NCI-H82 treated with DMSO at 0.1 percent for 48 hours (cell line): ENCODE measurements around the gene SLIT3.

ENCODE experiments used
- DNase-seq: peaks from one replicate; lab custom pipeline; 2025; ENCODE audit not compliant: unreplicated experiment; lab: John Stamatoyannopoulos, UW

The SLIT3 gene

DNA sequence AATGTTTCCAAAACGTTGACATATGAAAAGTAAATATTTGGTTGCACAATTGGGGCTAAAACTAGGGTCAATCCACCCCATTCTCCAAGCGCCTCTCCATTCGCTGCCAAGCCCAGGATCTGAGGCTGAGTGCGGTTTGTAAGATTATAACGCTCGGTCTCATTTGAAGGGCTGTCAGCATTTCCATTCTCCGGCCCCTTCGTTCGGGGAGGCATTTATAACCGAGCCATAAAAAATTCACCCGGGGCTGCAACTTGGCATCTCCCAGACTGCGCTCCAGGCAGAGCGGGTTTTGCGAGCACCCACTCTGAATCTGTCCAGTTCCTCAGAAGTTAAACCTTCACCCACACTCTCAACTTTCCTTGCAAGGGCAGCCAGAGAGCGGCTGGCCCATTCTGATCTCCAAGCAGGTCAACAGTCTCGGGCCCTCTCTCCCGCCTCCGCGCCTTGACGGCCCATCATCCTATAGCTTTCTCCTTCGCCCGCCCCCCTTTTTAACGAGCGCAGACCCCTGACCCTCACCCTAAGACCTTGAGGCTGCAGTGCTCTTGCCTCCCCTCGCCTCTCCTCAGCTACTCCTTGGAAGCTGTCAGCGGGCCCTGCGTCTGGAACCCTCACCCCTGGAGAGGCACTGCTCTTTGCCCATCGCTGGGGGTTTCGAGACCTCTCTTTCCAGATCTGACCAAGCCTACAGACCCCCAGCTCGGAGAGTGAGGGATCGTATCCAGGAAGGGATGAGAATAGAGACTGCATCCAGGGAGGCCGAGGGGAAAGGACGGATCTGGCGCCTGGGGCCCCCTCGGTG lies 1.1 kb downstream of the SLIT3 start:
- no peak for DNase-seq

DNA sequence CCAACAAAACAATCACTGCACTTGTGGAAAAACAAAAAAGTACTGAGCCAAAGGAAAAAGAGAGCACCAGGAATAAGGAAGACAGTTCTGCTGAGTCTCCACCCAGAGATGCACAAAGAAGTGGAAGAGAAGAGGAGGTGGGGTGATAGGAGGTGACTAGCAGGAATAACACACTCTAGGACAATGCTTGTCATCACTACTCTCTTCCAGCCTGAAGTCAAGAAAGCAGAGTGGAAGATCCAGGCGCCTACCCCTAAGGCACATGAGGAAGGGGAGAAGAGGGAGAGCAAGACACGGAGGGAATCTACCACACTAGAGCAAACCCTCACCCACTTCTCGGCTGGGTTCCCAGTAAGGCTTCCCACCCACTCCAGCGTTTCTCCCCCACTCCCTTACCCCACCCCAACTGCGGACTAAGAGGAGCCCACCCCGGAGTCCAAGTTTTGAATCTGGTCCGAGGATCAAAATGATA lies 1.7 kb downstream of the SLIT3 start:
- no peak for DNase-seq

DNA sequence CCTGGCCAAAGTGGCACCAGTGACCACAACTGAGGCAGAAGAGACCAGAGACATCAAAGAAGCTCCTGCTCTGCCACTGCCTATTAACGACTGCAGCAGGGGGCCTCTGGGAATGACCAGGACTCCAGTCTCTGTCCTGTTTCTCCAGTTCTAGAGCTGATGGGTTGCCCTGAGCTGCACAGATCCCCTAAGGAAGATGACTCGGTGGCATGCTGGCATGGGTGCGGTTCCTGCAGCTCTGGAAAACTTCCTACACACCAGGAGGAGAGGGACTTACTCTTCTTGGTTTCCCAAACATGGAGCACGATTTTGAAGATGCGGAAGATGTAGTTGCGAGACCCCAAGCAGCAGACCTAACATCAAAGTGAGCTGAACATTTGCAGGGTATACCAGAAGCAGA lies 2.7 kb downstream of the SLIT3 start:
- DNase-seq, result no peak

DNA sequence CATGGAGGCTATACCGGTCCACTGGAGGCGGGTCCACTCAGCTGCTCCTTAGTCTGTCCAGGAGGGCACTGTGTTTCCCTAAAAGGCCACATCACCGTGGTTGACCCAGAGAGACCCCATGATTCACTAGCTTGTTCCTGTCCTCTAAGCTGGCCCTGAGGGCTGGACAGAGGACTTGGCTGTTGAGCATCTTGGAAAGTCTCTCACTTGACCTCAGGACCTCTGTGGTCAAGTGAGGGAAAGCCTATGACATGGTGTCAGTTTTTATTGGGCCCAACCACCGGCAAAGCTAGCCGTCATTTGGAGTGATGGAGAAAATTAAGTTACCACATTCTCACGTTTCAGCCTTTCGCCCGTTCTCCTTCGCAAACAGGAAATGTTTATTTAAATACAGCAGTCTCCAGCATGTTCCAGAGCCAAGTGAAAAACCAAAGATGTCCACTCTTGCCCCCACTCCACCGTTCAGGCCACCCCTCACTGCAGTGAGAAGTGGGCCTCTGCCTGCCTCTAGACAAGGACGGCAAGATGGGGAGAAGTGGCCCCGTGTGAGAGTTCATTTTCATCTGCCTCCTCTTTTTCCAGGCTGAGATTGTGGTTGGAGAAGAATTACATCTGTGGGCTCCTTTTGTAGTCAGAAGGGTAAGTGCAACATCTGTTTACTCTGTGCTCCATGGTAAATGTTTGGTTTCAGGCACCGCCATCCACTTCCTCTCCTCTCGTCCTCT lies 4.4 kb downstream of the SLIT3 start:
- DNase-seq, result no peak

DNA sequence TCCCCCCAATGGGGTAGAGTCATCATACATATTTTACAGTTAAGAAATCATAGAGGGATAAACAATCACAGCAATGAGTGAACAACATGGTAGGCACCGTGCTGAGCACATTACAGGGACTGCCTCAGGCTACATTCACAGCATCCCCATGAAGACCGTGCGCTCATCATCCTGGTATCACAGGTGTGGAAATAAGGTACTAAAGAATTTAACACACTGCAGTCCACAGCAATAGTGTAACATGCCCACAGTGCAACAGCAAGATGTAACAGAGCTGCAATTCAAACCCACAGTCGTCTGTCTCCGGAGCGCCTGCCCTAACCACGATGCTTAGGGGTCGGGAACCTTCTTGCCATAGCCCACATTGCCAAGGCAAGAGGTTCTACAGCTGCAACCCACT lies 5.6 kb downstream of the SLIT3 start:
- no peak for DNase-seq

DNA sequence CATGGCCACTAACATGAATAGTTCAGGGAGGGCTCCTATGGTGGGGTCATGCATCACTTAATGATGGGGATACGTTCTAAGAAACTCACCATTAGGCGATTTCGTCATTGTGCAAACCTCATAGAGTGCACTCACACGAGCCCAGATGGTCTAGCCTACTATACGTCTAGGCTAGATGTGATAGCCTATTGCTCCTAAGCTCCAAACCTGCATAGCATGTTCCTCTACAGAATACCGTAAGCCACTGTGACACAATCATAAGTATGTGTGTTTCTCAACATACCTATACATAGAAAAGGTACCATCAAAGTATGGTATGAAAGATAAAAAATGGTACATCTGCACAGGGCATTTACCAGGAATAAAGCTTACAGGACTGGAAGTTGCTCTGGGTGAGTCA lies 6.3 kb downstream of the SLIT3 start:
- no peak for DNase-seq

DNA sequence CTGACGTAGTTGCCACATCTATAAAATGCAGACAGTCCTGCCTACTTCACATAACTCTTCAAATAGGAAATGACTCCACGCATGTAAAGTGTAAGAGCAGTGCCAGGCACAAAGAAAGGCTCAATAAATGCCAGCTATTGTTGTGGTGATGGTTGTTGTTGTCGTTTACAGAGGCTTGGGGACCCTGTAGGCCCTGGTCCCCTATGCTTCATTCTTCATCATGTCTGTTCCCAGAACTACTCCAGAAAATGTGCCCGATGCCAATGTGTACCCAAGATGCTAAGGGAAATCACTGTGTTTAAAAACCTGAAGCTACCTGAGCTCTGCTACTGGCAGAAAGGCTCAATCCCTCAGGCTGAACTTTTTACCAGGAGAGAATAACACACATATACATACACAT lies 9.1 kb downstream of the SLIT3 start:
- DNase-seq, result no peak

DNA sequence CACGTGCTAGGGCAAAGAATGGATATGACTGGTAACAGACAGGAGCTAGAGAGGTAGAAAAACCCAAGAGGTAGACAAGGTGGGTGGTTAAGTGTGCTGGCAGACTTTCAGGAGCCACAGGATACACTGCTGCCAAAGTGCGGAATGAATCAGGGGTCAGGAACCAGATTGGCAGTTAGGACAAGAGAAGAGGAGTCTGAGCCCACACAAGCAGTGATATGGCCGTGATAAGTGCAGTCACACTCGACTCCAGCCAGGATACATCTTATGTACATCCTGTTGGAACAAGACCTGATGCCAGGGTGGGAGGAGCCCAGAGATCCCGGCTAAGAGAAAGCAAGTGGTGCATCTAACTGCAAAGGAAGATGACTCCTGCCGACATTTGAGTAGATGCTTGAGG lies 10.0 kb downstream of the SLIT3 start:
- no peak for DNase-seq

DNA sequence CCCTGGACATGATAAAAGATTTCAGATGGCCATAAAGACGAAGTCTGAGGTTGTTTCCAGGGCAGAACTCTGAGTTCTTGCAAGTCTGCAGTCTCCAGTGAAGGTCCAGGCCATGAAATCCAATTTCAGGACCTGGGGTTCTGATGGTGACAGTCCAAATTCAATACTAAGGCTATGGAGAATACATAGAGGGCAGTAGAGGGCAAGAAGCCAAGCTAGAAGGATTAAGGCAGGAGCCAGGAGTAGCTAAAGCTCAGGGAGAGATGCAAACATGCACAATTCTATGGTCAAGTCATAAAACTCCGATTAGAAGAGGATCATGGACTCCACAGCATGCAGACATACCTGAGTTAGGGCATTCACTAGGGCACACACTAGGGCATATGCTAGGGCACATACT lies 11.4 kb downstream of the SLIT3 start:
- DNase-seq, result no peak

DNA sequence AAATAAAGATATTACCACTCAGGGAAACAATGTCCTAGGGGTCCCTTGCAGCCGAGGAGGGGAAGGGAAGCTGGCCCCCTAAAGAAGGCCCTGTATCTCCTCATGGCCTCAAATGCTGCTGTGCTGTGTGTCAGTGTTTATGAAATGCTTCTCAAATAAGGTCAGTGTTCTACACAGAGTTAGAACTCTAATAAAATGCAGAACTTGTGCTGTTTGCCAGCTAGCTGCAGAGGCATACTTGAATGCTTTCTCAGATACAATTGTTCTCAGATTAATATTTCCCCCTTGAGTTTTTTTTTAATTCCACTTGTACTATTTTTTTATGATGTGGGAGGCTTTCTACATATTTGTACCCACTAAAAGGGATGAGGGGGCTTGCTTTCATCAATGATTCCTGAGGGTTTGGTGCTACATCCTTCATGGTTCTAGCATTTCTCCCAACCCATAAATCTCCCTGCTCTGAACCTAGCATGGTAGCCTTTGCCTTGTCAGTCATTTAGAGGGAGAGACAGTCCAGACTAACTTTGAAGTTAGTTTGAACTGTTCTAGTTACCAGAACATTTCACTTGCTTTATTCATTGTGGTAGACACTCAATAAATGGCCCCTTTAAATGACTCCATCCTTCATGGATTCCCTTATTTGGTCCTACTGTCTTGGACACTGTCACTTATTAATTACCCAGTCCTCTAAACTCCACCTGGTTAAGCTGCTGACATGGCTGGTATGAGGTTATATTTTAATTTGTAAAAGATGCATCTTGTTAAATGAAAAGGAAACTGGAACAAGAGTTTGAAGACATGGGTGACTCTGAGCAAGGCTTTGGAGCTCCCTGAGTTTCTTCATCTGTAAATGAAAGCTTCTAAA lies 12.6 kb downstream of the SLIT3 start:
- no peak for DNase-seq

DNA sequence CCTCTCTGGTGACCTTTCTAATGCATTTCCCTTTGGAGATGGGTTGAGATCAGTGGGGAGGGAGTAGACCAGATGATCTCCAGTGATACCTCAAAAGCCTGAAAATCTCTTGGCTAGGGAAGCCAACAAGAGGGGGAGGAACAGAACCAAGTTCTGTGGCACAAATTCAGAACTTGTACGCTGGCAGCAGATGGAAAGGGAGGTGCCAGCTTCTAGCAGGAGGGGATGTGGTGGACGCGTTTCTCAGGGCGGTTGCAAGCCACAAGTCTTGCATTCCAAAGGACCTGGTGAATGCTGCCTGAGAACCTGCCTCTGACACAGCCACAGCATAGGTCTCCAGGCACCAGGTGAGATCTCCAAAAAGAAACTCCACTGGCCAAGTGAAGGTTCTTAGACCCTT lies 13.4 kb downstream of the SLIT3 start:
- DNase-seq, result no peak

DNA sequence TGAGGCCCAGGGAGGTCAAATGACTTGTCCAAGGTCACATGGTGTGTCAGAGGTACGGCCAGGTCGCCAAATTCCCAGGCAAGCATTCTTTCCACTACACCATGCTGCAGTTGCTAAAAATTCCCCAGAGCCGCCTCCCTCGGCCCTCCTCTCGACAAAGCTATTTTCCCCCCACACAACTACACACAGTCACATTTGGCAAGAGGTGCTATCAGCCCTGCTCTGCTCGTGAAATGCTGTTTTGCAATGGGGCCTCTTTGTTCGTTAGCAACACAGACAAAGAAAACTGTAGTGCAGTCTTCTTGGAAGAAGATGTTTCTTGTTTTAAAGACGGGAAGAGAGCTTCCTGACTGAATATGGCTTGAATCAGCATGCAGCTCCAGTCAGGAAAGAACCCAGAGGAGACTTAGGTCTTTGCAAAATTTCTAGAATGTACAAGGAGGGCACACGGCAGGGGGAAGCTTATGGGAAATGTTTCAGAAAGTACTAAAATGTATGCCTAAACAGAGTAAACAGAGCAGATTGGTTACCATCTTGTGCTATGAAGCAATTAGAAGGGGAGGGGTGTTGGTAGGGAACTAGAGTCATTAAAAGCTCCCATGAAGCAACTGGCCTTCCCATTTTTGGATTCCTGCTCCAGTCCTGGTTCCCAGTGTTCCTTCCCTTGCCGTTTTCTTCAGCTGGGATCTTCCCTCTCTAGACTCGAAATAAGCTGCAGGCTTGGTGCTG lies 14.2 kb downstream of the SLIT3 start:
- no peak for DNase-seq

DNA sequence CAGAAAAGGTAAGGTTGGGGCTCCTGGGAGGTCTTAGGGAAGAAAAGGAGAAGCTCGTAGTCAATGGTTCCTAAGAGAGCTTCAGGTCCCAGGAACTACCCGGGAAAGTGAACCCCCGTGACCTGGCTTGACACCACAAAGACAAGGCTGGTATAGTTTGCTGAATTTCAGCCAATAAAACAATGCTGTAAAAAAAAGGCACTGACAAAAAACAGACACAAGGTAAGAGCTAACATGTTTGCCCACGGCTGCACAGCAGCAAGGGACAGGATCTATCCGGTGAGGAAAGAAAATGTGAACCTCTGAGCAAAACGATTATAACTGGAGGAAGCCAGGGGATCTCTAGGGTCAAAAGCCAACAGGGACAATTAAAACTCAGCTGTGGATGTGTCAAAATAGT lies 17.1 kb downstream of the SLIT3 start:
- no peak for DNase-seq

DNA sequence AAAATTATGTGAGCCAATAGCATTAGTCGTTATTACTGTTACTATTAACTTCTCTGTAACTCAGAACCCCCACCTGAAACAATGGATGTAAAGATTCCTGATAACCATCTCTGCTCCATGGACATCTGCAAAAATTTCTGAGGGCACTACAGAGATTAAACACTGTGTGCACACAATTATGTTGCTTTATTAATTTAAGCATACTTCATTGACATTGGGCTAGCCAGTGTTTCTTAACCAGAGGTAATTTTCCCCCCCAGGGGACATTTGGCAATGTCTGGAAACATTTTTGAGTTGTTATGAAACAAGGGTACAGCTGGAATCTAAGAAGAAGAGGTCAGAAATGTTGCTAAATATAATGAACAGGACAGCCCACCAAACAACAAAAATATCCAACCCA lies 19.3 kb downstream of the SLIT3 start:
- no peak for DNase-seq

DNA sequence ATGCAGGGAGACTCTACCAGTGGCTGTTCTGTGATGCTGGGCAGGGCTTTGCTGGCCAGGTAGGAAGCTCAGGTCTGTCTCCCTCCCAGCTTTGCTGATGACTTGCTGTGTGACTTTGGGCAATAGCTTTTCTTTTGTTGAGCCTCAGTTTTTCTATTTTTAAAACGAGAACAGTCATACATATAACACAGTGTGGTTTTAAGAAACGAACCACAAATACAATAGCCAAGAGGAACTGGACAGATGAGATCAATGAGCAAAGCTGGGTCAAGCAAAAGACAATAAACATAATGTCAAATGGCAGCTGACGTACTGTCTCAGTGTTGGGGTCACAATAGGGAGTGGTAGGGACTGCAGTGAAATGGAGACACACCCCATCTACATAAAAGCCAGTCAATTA lies 20.2 kb downstream of the SLIT3 start:
- no peak for DNase-seq

DNA sequence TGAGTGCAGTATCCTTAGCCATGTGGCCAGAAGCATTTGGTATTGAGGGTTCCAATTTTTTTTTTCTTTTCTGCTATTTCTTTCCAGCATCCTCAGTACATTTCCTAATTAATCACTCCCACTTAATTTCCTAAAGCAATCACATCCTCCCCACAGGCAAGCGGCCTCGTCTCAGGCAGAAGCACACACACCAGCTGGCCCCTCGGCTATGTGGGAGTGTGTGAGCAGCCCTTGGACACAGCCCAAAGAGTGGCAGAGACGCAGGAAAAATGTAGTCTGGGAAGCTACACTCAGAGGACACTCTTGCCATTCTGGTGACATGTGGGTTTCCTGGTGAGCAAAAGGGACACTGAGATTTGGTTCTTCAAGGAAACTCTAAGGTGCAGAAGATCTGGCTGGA lies 20.7 kb downstream of the SLIT3 start:
- no peak for DNase-seq

DNA sequence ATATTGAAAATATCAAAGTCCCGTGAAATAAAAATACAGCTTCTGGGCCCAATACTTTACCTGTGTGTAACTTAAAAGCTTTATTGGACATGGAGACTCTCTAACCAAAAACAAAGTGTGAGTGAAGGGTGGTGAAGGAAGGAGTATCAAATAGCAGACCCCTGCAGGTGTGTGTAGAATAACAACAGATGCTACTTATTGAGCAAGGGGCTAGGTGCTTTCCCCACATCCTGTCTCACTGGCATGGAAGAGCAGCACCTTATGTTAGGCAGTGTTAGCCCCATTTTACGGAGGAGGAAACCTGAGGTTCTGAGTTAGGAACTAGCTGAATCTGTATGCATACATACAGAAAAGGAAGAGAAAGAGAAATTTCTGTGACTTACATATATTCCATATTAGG lies 21.8 kb downstream of the SLIT3 start:
- DNase-seq, result no peak

DNA sequence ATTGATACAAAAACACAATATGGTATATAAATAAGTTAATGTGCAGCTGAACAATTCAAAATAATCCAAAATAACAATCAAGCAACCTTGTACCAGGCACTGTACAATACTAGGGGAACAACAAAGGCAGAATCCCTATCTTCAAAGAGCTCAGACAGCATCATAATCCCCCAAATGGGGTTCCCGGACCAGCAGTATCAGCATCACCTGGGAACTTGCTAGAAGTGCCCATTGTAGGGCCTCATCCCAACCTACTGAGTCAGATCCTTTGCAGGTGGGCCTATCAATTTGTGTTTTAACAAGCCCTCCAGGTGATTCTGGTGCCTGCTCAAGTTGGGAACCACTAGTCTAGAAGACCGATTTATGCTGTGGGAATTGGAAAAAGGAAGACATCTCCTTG lies 27.1 kb downstream of the SLIT3 start:
- no peak for DNase-seq

DNA sequence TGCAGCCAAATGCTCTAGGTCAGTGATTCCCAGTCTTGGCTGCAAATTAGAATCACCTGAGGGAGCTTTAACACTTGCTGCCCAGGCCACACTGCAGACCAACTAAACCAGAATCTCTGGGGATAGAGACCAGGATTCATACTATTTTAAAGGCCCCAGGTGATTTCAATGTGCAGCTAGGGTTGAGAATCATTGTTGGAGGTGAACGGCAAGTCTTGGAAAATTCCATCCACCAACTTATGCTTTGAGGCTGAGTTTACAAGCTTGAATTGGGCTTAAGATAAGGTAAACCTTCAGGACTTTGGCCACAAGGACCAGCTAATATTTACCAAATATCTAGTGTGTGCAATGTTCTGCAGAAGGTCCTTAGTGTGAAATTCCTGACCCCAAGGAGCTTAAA lies 27.5 kb downstream of the SLIT3 start:
- DNase-seq, result no peak

DNA sequence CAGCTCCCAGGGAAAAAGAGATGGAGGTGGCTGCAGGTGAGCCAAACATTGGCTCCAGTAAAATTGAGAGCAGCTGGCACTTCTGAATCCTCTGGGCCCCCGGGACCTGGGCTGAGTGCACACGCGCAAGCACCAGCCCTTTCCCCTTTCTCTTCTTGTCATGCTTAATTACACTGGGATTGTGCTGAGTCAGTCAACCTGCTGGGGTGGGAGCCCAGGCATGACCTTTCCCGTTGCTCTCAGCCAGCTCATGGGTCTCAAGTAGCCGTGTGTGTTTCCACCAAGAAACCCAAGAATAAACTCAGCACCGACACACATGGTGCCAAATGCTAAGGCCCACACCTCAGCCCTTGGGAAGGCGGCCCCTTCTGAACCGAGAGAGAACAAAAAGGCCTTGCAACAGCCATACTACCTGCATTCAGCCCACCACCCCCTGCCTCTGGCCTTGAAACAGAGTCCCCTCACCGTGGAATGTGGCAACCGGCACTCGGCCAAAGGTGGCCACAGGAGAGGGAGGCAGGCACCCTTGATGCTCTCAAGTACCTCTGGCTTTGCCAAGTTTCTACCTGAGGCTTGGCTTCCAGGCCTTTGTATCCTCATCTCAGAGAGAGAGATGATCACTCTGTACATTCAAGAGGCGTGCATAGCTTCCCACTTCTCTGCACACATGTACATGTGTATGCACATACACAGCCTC lies 28.1 kb downstream of the SLIT3 start:
- DNase-seq, result no peak
